Hematopoietic multipotent progenitor cell treated with erythropoietin and hydrocortisone succinate and interleukin-3 and kit ligand, for 6 days (in vitro differentiated cells): ENCODE results near the gene HRH4.

Experiments
- DNase-seq: peaks from one replicate; pipeline ENCODE4 v3.0.0-alpha.2; 2015

The HRH4 gene

GRCh38 chr18:24460388-24460787 lies at the start of gene HRH4:
TSS of gene HRH4 (plus strand) at chr18:24460637. CDS start at chr18:24460729, 92 bp downstream.
- DNase-seq, result peak; percentile 51

- no peak for DNase-seq
Observed at GRCh38 chr18:24413148-24413547, 47.3 kb upstream of the HRH4 start.

- peak; percentile 55 for DNase-seq
Observed at GRCh38 chr18:24414349-24415003, 46.0 kb upstream of the HRH4 start.

GRCh38 chr18:24417480-24417879 lies 43.0 kb upstream of the HRH4 start:
- DNase-seq, result peak; percentile 58

- DNase-seq, result no peak
Observed at GRCh38 chr18:24420551-24420950, 39.9 kb upstream of the HRH4 start.

- DNase-seq, result no peak
Observed at GRCh38 chr18:24421831-24422230, 38.6 kb upstream of the HRH4 start.

- DNase-seq, result no peak
Observed at GRCh38 chr18:24426073-24426397, 34.4 kb upstream of the HRH4 start.

- DNase-seq, result peak; percentile 93
Observed at GRCh38 chr18:24426398-24427294, 33.8 kb upstream of the HRH4 start, which contains the start of gene IMPACT. TSS of gene IMPACT (plus strand) at chr18:24426670. CDS start at chr18:24426757, 87 bp downstream.

GRCh38 chr18:24427484-24427883 lies 33.0 kb upstream of the HRH4 start:
- DNase-seq, result peak; percentile 63

GRCh38 chr18:24428709-24429108 lies 31.7 kb upstream of the HRH4 start:
- DNase-seq, result no peak

GRCh38 chr18:24429188-24429587 lies 31.2 kb upstream of the HRH4 start:
- DNase-seq, result no peak

GRCh38 chr18:24432618-24433017 lies 27.8 kb upstream of the HRH4 start:
- peak; percentile 73 for DNase-seq

- DNase-seq, result no peak
Observed at GRCh38 chr18:24436939-24437338, 23.5 kb upstream of the HRH4 start.

GRCh38 chr18:24443870-24444269 lies 16.6 kb upstream of the HRH4 start:
- peak; percentile 64 for DNase-seq

GRCh38 chr18:24446453-24446852 lies 14.0 kb upstream of the HRH4 start:
- DNase-seq, result no peak

- DNase-seq, result peak; percentile 49
Observed at GRCh38 chr18:24446953-24447538, 13.4 kb upstream of the HRH4 start.

GRCh38 chr18:24447961-24448360 lies 12.5 kb upstream of the HRH4 start:
- no peak for DNase-seq

- no peak for DNase-seq
Observed at GRCh38 chr18:24456549-24456948, 3.9 kb upstream of the HRH4 start.

- peak; percentile 36 for DNase-seq
Observed at GRCh38 chr18:24459772-24460171, 665 bp upstream of the HRH4 start.

- DNase-seq, result no peak
Observed at GRCh38 chr18:24461996-24462395, 1.6 kb downstream of the HRH4 start.

- DNase-seq, result no peak
Observed at GRCh38 chr18:24462838-24463775, 2.7 kb downstream of the HRH4 start.

GRCh38 chr18:24465486-24465885 lies 5.0 kb downstream of the HRH4 start:
- no peak for DNase-seq

GRCh38 chr18:24466771-24467170 lies 6.3 kb downstream of the HRH4 start:
- DNase-seq, result peak; percentile 27
